SU-DHL-6 (cell line): ENCODE data around the gene MAP2K5.

Experiments
- H2AFZ ChIP-seq: fragments of 200-600 bp; sonication (generic); 2 replicates; pipeline ENCODE4 v1.6.1; 2014; ENCODE audit warnings: low read depth, mild to moderate bottlenecking, moderate library complexity, mixed read lengths, antibody characterized with exemption, low read length; ENCODE audit not compliant: severe bottlenecking
- H3F3A ChIP-seq: fragments of 200-600 bp; shearing (Covaris generic); 2 replicates; pipeline ENCODE4 v1.6.0; 2016; ENCODE audit warnings: antibody characterized with exemption, mild to moderate bottlenecking; ENCODE audit not compliant: insufficient read depth
- H3K27ac ChIP-seq: fragments of 200-600 bp; sonication (generic); 2 replicates; pipeline ENCODE4 v1.5.1; 2016; ENCODE audit warnings: low read depth, mild to moderate bottlenecking, low read length, moderate library complexity, mixed read lengths
- H3K27me3 ChIP-seq: fragments of 200-600 bp; sonication (generic), shearing (Covaris generic); 2 replicates; pipeline ENCODE4 v1.6.0; 2014; ENCODE audit warnings: mild to moderate bottlenecking, low read length
- H3K36me3 ChIP-seq: fragments of 200-600 bp; sonication (generic); 2 replicates; pipeline ENCODE4 v1.6.1; 2014; ENCODE audit warnings: mild to moderate bottlenecking, low read length, mixed read lengths
- H3K4me2 ChIP-seq: fragments of 300-600, 200-600 bp; shearing (Covaris generic), sonication (generic); 2 replicates; pipeline ENCODE4 v1.6.0; 2014; ENCODE audit warnings: low read length, low read depth, mild to moderate bottlenecking; ENCODE audit not compliant: poor library complexity, severe bottlenecking
- H3K4me3 ChIP-seq: fragments of 200-600 bp; sonication (generic); 2 replicates; pipeline ENCODE4 v1.5.1; 2014; ENCODE audit warnings: antibody characterized with exemption, low read length, mild to moderate bottlenecking, mixed read lengths; ENCODE audit not compliant: insufficient read depth, poor library complexity, severe bottlenecking
- H3K79me2 ChIP-seq: fragments of 200-600 bp; sonication (generic); 2 replicates; pipeline ENCODE4 v1.6.1; 2014; ENCODE audit warnings: mild to moderate bottlenecking, low read length, moderate library complexity; ENCODE audit not compliant: insufficient read depth
- H3K9ac ChIP-seq: fragments of 200-600 bp; sonication (generic); 2 replicates; pipeline ENCODE4 v1.7.0; 2014; ENCODE audit warnings: mild to moderate bottlenecking, low read length
- H3K9me2 ChIP-seq: fragments of 200-600 bp; sonication (generic); replicated peaks from 2 replicates; pipeline ENCODE4 v1.6.1; 2014; ENCODE audit warnings: low read length; ENCODE audit not compliant: insufficient read depth
- H3K9me3 ChIP-seq: fragments of 200-600 bp; sonication (generic); 2 replicates; pipeline ENCODE4 v1.6.1; 2014; ENCODE audit warnings: low read length, mixed read lengths; ENCODE audit not compliant: insufficient read depth
- H4K20me1 ChIP-seq: fragments of 200-600 bp; sonication (generic); 2 replicates; pipeline ENCODE4 v1.6.1; 2014; ENCODE audit warnings: low read depth, mild to moderate bottlenecking, antibody characterized with exemption, low read length, moderate library complexity, mixed read lengths
- EZH2phosphoT487 ChIP-seq: fragments of 200-600 bp; sonication (generic), shearing (Covaris generic); conservative IDR thresholded peaks from 2 replicates; pipeline ENCODE4 v1.6.1; 2018; ENCODE audit warnings: mild to moderate bottlenecking, antibody characterized with exemption, low read length, moderate library complexity, mixed read lengths
- TF ChIP-seq, protein P1 (sequence below): fragments of 200-600 bp; sonication (generic); IDR thresholded peaks from one replicate; pipeline ENCODE4 v1.5.1; 2017; ENCODE audit warnings: antibody characterized with exemption, mild to moderate bottlenecking, low read length, moderate library complexity; ENCODE audit not compliant: insufficient read depth, poor library complexity, severe bottlenecking

MAP2K5 gene

DNA sequence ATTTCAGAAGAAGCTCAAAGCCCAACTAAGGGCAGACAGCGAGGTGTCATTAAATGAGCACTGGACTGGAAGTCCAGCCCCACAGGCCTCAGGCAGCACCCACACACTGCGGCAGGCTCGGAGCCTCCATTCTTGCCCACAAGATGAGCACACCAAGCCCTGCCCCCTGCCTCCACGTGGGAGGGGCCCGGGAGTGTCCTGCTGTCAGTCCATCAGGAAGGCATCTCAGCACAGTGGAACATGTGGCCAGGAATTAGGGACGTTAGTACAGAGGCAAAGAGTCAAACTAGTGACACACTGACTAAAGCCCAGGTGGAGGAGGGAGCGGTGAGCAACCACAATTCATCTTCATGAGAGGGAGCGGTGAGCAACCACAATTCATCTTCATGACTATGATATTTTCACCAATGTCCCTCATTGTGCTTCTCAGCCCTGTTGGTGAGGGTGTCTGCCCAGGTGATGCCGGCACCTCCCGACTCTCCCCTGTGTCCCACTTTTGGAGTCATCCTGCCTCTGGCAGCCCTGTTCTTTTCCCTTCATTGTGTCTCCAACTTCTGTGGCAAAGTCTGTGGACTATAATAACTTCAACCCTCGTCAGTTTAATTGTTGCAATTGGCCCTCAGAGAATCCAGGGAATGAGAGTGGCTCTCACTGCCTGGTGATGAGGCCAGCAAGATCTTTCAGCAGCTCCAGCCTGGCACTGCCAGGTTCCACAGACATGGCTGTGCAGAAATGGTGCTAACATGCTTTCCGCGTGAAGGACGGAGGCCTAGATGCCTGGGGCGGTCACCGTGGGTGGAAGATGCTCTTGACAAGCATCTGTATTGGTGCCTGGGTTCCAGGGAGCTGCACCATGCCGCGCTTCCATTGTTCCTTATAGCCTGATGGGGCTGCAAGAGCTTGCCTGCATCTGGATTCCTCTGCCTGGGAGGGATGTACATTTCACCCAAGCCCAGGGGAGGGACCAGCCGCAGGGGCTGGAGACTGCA is 259.7 kb downstream of the MAP2K5 start:
- TF ChIP-seq, protein P1, sequence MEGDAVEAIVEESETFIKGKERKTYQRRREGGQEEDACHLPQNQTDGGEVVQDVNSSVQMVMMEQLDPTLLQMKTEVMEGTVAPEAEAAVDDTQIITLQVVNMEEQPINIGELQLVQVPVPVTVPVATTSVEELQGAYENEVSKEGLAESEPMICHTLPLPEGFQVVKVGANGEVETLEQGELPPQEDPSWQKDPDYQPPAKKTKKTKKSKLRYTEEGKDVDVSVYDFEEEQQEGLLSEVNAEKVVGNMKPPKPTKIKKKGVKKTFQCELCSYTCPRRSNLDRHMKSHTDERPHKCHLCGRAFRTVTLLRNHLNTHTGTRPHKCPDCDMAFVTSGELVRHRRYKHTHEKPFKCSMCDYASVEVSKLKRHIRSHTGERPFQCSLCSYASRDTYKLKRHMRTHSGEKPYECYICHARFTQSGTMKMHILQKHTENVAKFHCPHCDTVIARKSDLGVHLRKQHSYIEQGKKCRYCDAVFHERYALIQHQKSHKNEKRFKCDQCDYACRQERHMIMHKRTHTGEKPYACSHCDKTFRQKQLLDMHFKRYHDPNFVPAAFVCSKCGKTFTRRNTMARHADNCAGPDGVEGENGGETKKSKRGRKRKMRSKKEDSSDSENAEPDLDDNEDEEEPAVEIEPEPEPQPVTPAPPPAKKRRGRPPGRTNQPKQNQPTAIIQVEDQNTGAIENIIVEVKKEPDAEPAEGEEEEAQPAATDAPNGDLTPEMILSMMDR, result no peak
- TF ChIP-seq EZH2phosphoT487, result no peak
- no peaks in the 10 kb centered on the region for H3F3A ChIP-seq
- H3K36me3 ChIP-seq, result no peaks in the 10 kb centered on the region
- H3K27me3 ChIP-seq, result no peaks in the 10 kb centered on the region
- H3K9me3 ChIP-seq, result no peaks in the 10 kb centered on the region
- no peaks in the 10 kb centered on the region for H4K20me1 ChIP-seq
- H3K9ac ChIP-seq, result no peak overlapping the region
- H3K4me3 ChIP-seq, result no peak overlapping the region
- H3K9me2 ChIP-seq, result no peaks in the 10 kb centered on the region
- no peak overlapping the region for H2AFZ ChIP-seq
- H3K79me2 ChIP-seq, result no peaks in the 10 kb centered on the region
- H3K27ac ChIP-seq, result no peak overlapping the region
- no peak overlapping the region for H3K4me2 ChIP-seq

DNA sequence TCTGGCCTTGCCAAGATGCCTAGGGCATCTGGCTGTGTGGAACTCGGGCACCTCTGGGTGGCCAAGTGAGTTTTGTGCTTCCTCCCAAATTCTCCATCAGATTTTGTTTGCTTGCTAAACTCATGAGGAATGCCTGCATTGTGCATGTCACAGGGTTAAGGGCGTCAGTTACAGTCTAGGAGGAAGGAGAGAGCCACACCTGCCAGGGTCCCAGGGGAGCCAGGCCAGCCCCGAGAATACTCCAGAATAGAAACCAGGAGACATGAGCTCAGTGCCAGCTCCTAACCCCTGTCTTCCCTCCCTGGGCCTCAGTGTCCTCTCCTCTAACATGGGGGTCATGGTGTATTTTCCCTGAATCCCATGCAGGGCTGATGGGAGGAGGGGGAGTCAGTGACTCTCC is 260.8 kb downstream of the MAP2K5 start:
- no peak overlapping the region for H3K27ac ChIP-seq
- H3K4me3 ChIP-seq, result no peak overlapping the region
- no peaks in the 10 kb centered on the region for H3K36me3 ChIP-seq
- no peaks in the 10 kb centered on the region for H3K9me2 ChIP-seq
- no peak for TF ChIP-seq EZH2phosphoT487
- TF ChIP-seq, protein P1, result no peak
- no peaks in the 10 kb centered on the region for H3K27me3 ChIP-seq
- no peak overlapping the region for H3K9ac ChIP-seq
- H2AFZ ChIP-seq, result no peak overlapping the region
- H3K9me3 ChIP-seq, result no peaks in the 10 kb centered on the region
- no peaks in the 10 kb centered on the region for H3F3A ChIP-seq
- H3K79me2 ChIP-seq, result no peaks in the 10 kb centered on the region
- no peak overlapping the region for H3K4me2 ChIP-seq
- H4K20me1 ChIP-seq, result no peaks in the 10 kb centered on the region

DNA sequence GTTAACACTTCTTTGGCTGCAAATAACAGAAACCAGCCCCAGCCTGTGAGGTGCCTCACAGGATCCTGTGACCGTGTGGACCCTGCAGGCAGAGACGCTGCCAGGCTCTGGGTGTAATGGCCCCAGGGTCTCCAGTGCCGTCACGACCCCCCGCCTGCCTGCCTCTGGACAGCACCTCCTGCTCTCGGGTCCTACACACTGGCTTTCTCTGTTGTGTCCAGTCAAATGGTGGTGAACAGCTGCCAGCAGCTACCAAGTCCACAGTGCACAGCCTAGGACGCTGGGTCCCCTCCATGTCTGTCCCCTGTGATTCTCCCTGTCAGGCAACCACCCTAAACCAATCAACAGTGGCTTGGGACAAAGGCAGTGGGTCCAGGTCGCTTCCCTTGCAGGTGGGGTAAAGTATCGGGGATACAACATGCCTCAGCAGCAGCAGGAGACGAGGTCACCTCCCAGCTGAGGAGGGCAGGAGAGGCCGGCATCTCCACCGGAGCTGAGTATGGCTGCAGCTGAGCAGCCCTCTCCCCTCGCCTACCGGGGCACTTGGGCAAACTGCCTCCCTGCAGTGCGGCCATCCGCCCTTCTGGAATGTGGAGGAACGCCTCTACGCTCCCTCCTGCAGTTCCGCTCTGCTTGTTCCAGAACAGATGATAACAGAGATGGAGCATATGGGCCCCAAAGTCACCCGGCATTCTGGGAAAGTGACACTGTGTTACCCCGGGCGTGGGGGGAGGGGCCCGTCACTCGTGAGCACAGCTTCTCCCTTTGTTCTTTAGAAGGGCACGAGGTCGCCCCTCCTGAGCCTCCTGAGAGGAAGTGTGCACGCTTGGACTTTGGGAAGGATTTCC is 261.7 kb downstream of the MAP2K5 start:
- Histone ChIP-seq H3K27me3 (no peaks in the 10 kb centered on the region), H2AFZ (no peak overlapping the region), H4K20me1 (no peaks in the 10 kb centered on the region), H3K79me2 (no peaks in the 10 kb centered on the region), H3K9ac (no peak overlapping the region), H3K36me3 (no peaks in the 10 kb centered on the region), H3K9me3 (no peaks in the 10 kb centered on the region), H3K9me2 (no peaks in the 10 kb centered on the region), H3K4me3 (no peak overlapping the region), H3F3A (no peaks in the 10 kb centered on the region), H3K4me2 (no peak overlapping the region), H3K27ac (no peak overlapping the region)
- TF ChIP-seq, protein P1, result no peak
- no peak for TF ChIP-seq EZH2phosphoT487
